Endometrial microvascular endothelial cells (primary cell): ENCODE data around the gene ASB10. TPM values are rescaled to one million over a fixed set of nuclear protein-coding genes. Genes with fewer than 3 reads are reported as not detected.

Source experiments
- in situ Hi-C: cut with HindIII; loops from 2 replicates; pipeline ENCODE4 v1.10.0; 2017; ENCODE audit warnings: low sequenced_read_pairs, low pct_unique_long_range_greater_than_20kb; ENCODE audit errors: inconsistent ontology term
- total RNA-seq: library from RNA; depleted of rRNA; stranded (reverse); fragments of >200 nt; gene quantifications from one replicate; pipeline ENCODE4 v1.2.3, GENCODE V29; 2015; ENCODE audit errors: inconsistent ontology term

ASB10 gene
- not detected for total RNA-seq

- in situ Hi-C loops, result no loop called here
Observed at GRCh38 chr7:151186640-151187408, at the start of gene ASB10. ASB10 (minus strand) TSS chr7:151187250; CDS start chr7:151187130, 120 bp downstream.

GRCh38 chr7:151236406-151236805, 49.4 kb upstream of the ASB10 start:
- in situ Hi-C loops, result no loop called here

GRCh38 chr7:151235091-151235787, 48.2 kb upstream of the ASB10 start:
- in situ Hi-C loops, result no loop called here

GRCh38 chr7:151233804-151234203, 46.8 kb upstream of the ASB10 start:
- in situ Hi-C loops, result no loop called here

GRCh38 chr7:151232917-151233701, 46.1 kb upstream of the ASB10 start:
- in situ Hi-C loops, result no loop called here

GRCh38 chr7:151232091-151232916, 45.3 kb upstream of the ASB10 start, which contains the start of gene CHPF2:
CHPF2 (plus strand) TSS chr7:151232483; CDS start chr7:151234012, 1,529 bp downstream.
- in situ Hi-C loops, result no loop called here

GRCh38 chr7:151231080-151231479, 44.0 kb upstream of the ASB10 start:
- in situ Hi-C loops, result no loop called here

- in situ Hi-C loops, result no loop called here
Observed at GRCh38 chr7:151229249-151229648, 42.2 kb upstream of the ASB10 start.

- in situ Hi-C loops, result no loop called here
Observed at GRCh38 chr7:151228024-151228866, 41.2 kb upstream of the ASB10 start.

GRCh38 chr7:151226875-151227782, 40.1 kb upstream of the ASB10 start, which contains the start of gene ABCF2:
ABCF2 (minus strand) TSS chr7:151227205; CDS start chr7:151226458, 747 bp downstream.
- in situ Hi-C loops, result no loop called here

GRCh38 chr7:151226560-151226874, 39.5 kb upstream of the ASB10 start:
- in situ Hi-C loops, result no loop called here

- in situ Hi-C loops, result no loop called here
Observed at GRCh38 chr7:151225948-151226510, 39.0 kb upstream of the ASB10 start.

GRCh38 chr7:151223728-151224127, 36.7 kb upstream of the ASB10 start:
- in situ Hi-C loops, result no loop called here

- in situ Hi-C loops, result no loop called here
Observed at GRCh38 chr7:151218170-151218569, 31.1 kb upstream of the ASB10 start.

GRCh38 chr7:151215396-151215795, 28.3 kb upstream of the ASB10 start:
- in situ Hi-C loops, result no loop called here

GRCh38 chr7:151213826-151214225, 26.8 kb upstream of the ASB10 start:
- in situ Hi-C loops, result no loop called here

GRCh38 chr7:151212626-151213025, 25.6 kb upstream of the ASB10 start:
- in situ Hi-C loops, result no loop called here
